ENCODE results near the gene TMCC2. TPM values are rescaled to one million over a fixed set of nuclear protein-coding genes. Genes with fewer than 3 reads are reported as not detected.

The TMCC2 gene
- total RNA-seq, 1 experiment from 2014 or later = 2.7 TPM

- Histone ChIP-seq H3K27ac (ENCODE audit: low read depth, low read length) (no peak overlapping the region), H3K9me2 (ENCODE audit: insufficient read depth) (no peaks in the 10 kb centered on the region), H2AFZ (ENCODE audit: low read depth, low read length, poor library complexity, severe bottlenecking) (no peak overlapping the region), H3K4me1 (ENCODE audit: control insufficient read depth in 1 of 2, insufficient read depth in 2 of 2, low read length in 2 of 2) (peaks cover 17 to 34% of the 10 kb centered on the region in 2 experiments), H3K4me3 (replicated peaks in 1 of 2; ENCODE audit: low read depth in 1 of 2, low read length in 2 of 2) (no peak overlapping the region), H3K4me2 (ENCODE audit: low read length) (peak overlapping the region; percentile 19; the same call in 1 of the 2 replicates), H3K36me3 (ENCODE audit: control insufficient read depth in 1 of 2, insufficient read depth in 2 of 2, low read length in 2 of 2) (no peaks in the 10 kb centered on the region), H4K20me1 (ENCODE audit: insufficient read depth) (no peaks in the 10 kb centered on the region), H3K27me3 (ENCODE audit: insufficient read depth, low read length) (no peaks in the 10 kb centered on the region), H3K9me3 (ENCODE audit: control insufficient read depth in 1 of 2, insufficient read depth in 1 of 2, low read depth in 1 of 2, low read length in 2 of 2) (no peaks in the 10 kb centered on the region), H3K79me2 (ENCODE audit: insufficient read depth, low read length) (no peaks in the 10 kb centered on the region), H3K9ac (ENCODE audit: low read length) (no peak overlapping the region)
- ChIA-PET RAD21 (ENCODE audit: low non-redundant PET in 1 of 2, low total read pairs in 2 of 2, uncharacterized antibody in 2 of 2, unreplicated experiment in 2 of 2) (interaction anchor here (0.8 to 3.3 kb wide), 14 partner anchors 21 to 123 kb away, joined by 3 to 60 read pairs (median 6); partner anchors contain the start of gene NUAK2 (in 2 of the 2)), CTCF (interaction anchor here (0.6 to 9.3 kb wide), 28 partner anchors 8 to 358 kb away, joined by 3 to 397 read pairs (median 6); partner anchors contain the start of genes ELK4, NUAK2 and TMCC2), POLR2A (interaction anchor here (0.7 to 3.1 kb wide), 4 partner anchors 10 to 51 kb away, joined by 3 to 16 read pairs (median 3); partner anchors contain the start of gene TMCC2)
- no peak for DNase-seq (ENCODE audit: low read depth, low spot score)
- intact Hi-C loops (cut with micrococcal nuclease) = loop anchor here (10.0 kb wide), 2 partner anchors 251 to 361 kb away; partner anchors contain the start of gene ELK4
- BruUV-seq (replicated peaks) = no TSS peak
- no peak for TF ChIP-seq ZNF274 (IDR thresholded peaks at IDR 0.05; ENCODE audit: low read depth, low read length)
- TF ChIP-seq EZH2phosphoT487 (IDR thresholded peaks at IDR 0.05; ENCODE audit: borderline replicate concordance) = no peak
- TF ChIP-seq SP1 (IDR thresholded peaks at IDR 0.05; ENCODE audit: low read depth) = no peak
- no peak for TF ChIP-seq ELF1 (IDR thresholded peaks at IDR 0.05; ENCODE audit: borderline replicate concordance, low read depth)
- TF ChIP-seq EZH2 (IDR thresholded peaks at IDR 0.05) = no peak
- no peak for TF ChIP-seq POLR2AphosphoS5 (IDR thresholded peaks at IDR 0.05; ENCODE audit: low read depth, low read length)
- no peak for TF ChIP-seq FOSL1 (IDR thresholded peaks at IDR 0.05; ENCODE audit: low read depth)
- ATAC-seq = no peak
Observed at GRCh38 chr1:205274041-205274691, 46.4 kb downstream of the TMCC2 start.

DNA sequence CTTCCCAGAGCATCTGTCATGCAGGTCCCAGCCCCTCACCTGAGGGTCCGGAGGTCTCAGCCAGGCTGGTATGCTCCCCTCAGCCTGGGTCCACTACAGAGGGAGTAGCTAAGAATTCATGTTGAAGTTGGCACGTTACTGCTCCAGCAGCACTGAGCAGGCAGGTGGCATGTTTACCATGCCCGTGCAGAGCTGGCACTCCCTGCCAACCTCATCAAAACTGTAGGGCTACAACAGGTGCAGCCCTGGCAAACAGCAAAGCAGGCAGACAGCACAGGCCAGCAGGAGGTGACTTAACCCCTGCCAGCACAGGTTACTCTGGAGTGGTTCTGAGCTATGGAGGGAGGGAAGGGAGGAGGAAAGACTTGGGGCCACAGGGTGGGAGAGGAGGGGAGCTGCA lies 47.4 kb downstream of the TMCC2 start:
- no peak for DNase-seq (ENCODE audit: low read depth, low spot score)
- Histone ChIP-seq H3K27me3 (ENCODE audit: insufficient read depth, low read length) (no peaks in the 10 kb centered on the region), H3K4me3 (replicated peaks in 1 of 2; ENCODE audit: low read depth in 1 of 2, low read length in 2 of 2) (no peak overlapping the region), H4K20me1 (ENCODE audit: insufficient read depth) (no peaks in the 10 kb centered on the region), H3K9me3 (ENCODE audit: control insufficient read depth in 1 of 2, insufficient read depth in 1 of 2, low read depth in 1 of 2, low read length in 2 of 2) (no peaks in the 10 kb centered on the region), H2AFZ (ENCODE audit: low read depth, low read length, poor library complexity, severe bottlenecking) (no peak overlapping the region), H3K4me2 (ENCODE audit: low read length) (no peak overlapping the region), H3K4me1 (ENCODE audit: control insufficient read depth in 1 of 2, insufficient read depth in 2 of 2, low read length in 2 of 2) (peaks cover 17 to 36% of the 10 kb centered on the region in 2 experiments), H3K79me2 (ENCODE audit: insufficient read depth, low read length) (no peaks in the 10 kb centered on the region), H3K36me3 (ENCODE audit: control insufficient read depth in 1 of 2, insufficient read depth in 2 of 2, low read length in 2 of 2) (no peaks in the 10 kb centered on the region), H3K9ac (ENCODE audit: low read length) (no peak overlapping the region), H3K9me2 (ENCODE audit: insufficient read depth) (no peaks in the 10 kb centered on the region), H3K27ac (ENCODE audit: low read depth, low read length) (no peak overlapping the region)
- ChIA-PET POLR2A (interaction anchor here (3.1 kb wide), 1 partner anchor 50 kb away, joined by 16 read pairs; no protein-coding TSS in a partner anchor), RAD21 (ENCODE audit: low non-redundant PET in 1 of 2, low total read pairs in 2 of 2, uncharacterized antibody in 2 of 2, unreplicated experiment in 2 of 2) (interaction anchor here (2.9 to 3.3 kb wide), 2 partner anchors 50 kb away, joined by 57 to 60 read pairs; no protein-coding TSS in a partner anchor), CTCF (interaction anchor here (3.5 to 9.3 kb wide), 2 partner anchors 49 to 249 kb away, joined by 23 to 397 read pairs; partner anchors contain the start of gene NUAK2)
- intact Hi-C loops (cut with micrococcal nuclease) = loop anchor here (10.0 kb wide), 2 partner anchors 250 to 360 kb away; partner anchors contain the start of gene ELK4
- no peak for ATAC-seq
- BruUV-seq (replicated peaks) = no TSS peak
- TF ChIP-seq CTCF (IDR thresholded peaks at IDR 0.05 in 2 of 3, conservative IDR thresholded peaks at IDR 0.05 in 1 of 3; ENCODE audit: borderline replicate concordance in 1 of 3, insufficient read depth in 1 of 3, low read depth in 2 of 3, low read length in 2 of 3) (no peak), ELF1 (IDR thresholded peaks at IDR 0.05; ENCODE audit: borderline replicate concordance, low read depth) (no peak), TCF7L2 (IDR thresholded peaks at IDR 0.05; ENCODE audit: borderline replicate concordance, extremely low read depth, insufficient read depth, insufficient read length) (no peak), ATF3 (IDR thresholded peaks at IDR 0.05) (no peak), FOSL1 (IDR thresholded peaks at IDR 0.05; ENCODE audit: low read depth) (no peak)
- TF ChIP-seq, protein P1, sequence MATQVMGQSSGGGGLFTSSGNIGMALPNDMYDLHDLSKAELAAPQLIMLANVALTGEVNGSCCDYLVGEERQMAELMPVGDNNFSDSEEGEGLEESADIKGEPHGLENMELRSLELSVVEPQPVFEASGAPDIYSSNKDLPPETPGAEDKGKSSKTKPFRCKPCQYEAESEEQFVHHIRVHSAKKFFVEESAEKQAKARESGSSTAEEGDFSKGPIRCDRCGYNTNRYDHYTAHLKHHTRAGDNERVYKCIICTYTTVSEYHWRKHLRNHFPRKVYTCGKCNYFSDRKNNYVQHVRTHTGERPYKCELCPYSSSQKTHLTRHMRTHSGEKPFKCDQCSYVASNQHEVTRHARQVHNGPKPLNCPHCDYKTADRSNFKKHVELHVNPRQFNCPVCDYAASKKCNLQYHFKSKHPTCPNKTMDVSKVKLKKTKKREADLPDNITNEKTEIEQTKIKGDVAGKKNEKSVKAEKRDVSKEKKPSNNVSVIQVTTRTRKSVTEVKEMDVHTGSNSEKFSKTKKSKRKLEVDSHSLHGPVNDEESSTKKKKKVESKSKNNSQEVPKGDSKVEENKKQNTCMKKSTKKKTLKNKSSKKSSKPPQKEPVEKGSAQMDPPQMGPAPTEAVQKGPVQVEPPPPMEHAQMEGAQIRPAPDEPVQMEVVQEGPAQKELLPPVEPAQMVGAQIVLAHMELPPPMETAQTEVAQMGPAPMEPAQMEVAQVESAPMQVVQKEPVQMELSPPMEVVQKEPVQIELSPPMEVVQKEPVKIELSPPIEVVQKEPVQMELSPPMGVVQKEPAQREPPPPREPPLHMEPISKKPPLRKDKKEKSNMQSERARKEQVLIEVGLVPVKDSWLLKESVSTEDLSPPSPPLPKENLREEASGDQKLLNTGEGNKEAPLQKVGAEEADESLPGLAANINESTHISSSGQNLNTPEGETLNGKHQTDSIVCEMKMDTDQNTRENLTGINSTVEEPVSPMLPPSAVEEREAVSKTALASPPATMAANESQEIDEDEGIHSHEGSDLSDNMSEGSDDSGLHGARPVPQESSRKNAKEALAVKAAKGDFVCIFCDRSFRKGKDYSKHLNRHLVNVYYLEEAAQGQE (IDR thresholded peaks at IDR 0.05; ENCODE audit: low read depth) = no peak
